ENCODE measurements around the gene AFDN. TPM values are rescaled to one million over a fixed set of nuclear protein-coding genes. Genes with fewer than 3 reads are reported as not detected.

The AFDN gene
- total RNA-seq, 1 donor from 2014 or later: 357 TPM

- Mint-ChIP-seq H3K27ac (no peak overlapping the region), H3K27me3 (ENCODE audit: insufficient read depth, low read depth) (peaks cover 2% of the 10 kb centered on the region), H3K4me1 (peaks cover 3% of the 10 kb centered on the region), H3K4me3 (no peak overlapping the region), H3K9me3 (peaks cover 41% of the 10 kb centered on the region), H3K36me3 (no peaks in the 10 kb centered on the region)
- no peak overlapping the region for H3K4me3 ChIP-seq
- no peaks in the 10 kb centered on the region for H3F3A ChIP-seq (ENCODE audit: low read depth)
- H2AFZ ChIP-seq (replicated peaks): no peak overlapping the region
- H3K4me1 ChIP-seq: peaks cover 5% of the 10 kb centered on the region
- no peaks in the 10 kb centered on the region for H3K27me3 ChIP-seq
- TF ChIP-seq CTCF (IDR thresholded peaks at IDR 0.05): no peak
- no peak for TF ChIP-seq EZH2 (IDR thresholded peaks at IDR 0.05)
- no peak for TF ChIP-seq EZH2phosphoT487 (IDR thresholded peaks at IDR 0.05)
- H3K9me3 ChIP-seq (ENCODE audit: low read depth): peaks cover 16% of the 10 kb centered on the region
- no peaks in the 10 kb centered on the region for H3K79me2 ChIP-seq (ENCODE audit: low read depth)
- no peaks in the 10 kb centered on the region for H4K20me1 ChIP-seq (ENCODE audit: low read depth)
- no peak for DNase-seq (ENCODE audit: low spot score)
- no peaks in the 10 kb centered on the region for H3K36me3 ChIP-seq
- H3K9ac ChIP-seq: no peak overlapping the region
- no peak overlapping the region for H3K27ac ChIP-seq
- H3K4me2 ChIP-seq: no peak overlapping the region
Measured at GRCh38 chr6:168013250-168013915, 186.7 kb downstream of the AFDN start.

GRCh38 chr6:168014428-168014827 is 187.7 kb downstream of the AFDN start:
- Mint-ChIP-seq H3K4me3 (no peak overlapping the region), H3K4me1 (peaks cover 3% of the 10 kb centered on the region), H3K27ac (no peak overlapping the region), H3K9me3 (peaks cover 39% of the 10 kb centered on the region), H3K36me3 (no peaks in the 10 kb centered on the region), H3K27me3 (ENCODE audit: insufficient read depth, low read depth) (peaks cover 2% of the 10 kb centered on the region)
- no peaks in the 10 kb centered on the region for H4K20me1 ChIP-seq (ENCODE audit: low read depth)
- H3K36me3 ChIP-seq: no peaks in the 10 kb centered on the region
- H3K9me3 ChIP-seq (ENCODE audit: low read depth): peaks cover 11% of the 10 kb centered on the region
- TF ChIP-seq EZH2 (IDR thresholded peaks at IDR 0.05) (no peak), CTCF (IDR thresholded peaks at IDR 0.05) (no peak), EZH2phosphoT487 (IDR thresholded peaks at IDR 0.05) (no peak)
- H3F3A ChIP-seq (ENCODE audit: low read depth): no peaks in the 10 kb centered on the region
- H3K4me1 ChIP-seq: peaks cover 5% of the 10 kb centered on the region
- H3K79me2 ChIP-seq (ENCODE audit: low read depth): no peaks in the 10 kb centered on the region
- H3K4me3 ChIP-seq: no peak overlapping the region
- no peak overlapping the region for H3K9ac ChIP-seq
- no peak overlapping the region for H3K27ac ChIP-seq
- H2AFZ ChIP-seq (replicated peaks): no peak overlapping the region
- H3K4me2 ChIP-seq: no peak overlapping the region
- no peaks in the 10 kb centered on the region for H3K27me3 ChIP-seq
- DNase-seq (ENCODE audit: low spot score): no peak

- H3K27me3 ChIP-seq: no peaks in the 10 kb centered on the region
Measured at GRCh38 chr6:168015009-168015408, 188.3 kb downstream of the AFDN start.

More at GRCh38 chr6:168015009-168015408, 188.3 kb downstream of the AFDN start:
- H3K27me3 Mint-ChIP-seq (ENCODE audit: insufficient read depth, low read depth): peaks cover 2% of the 10 kb centered on the region
- Histone ChIP-seq H3K27ac (no peak overlapping the region), H2AFZ (replicated peaks) (no peak overlapping the region), H3K9ac (no peak overlapping the region), H4K20me1 (ENCODE audit: low read depth) (no peaks in the 10 kb centered on the region), H3K4me2 (no peak overlapping the region), H3K36me3 (no peaks in the 10 kb centered on the region), H3K9me3 (ENCODE audit: low read depth) (peaks cover 11% of the 10 kb centered on the region), H3K4me1 (peaks cover 5% of the 10 kb centered on the region), H3K4me3 (no peak overlapping the region), H3F3A (ENCODE audit: low read depth) (no peaks in the 10 kb centered on the region), H3K79me2 (ENCODE audit: low read depth) (no peaks in the 10 kb centered on the region)
- no peaks in the 10 kb centered on the region for H3K36me3 Mint-ChIP-seq
- H3K4me1 Mint-ChIP-seq: peaks cover 3% of the 10 kb centered on the region
- DNase-seq (ENCODE audit: low spot score): no peak
- H3K4me3 Mint-ChIP-seq: no peak overlapping the region
- TF ChIP-seq EZH2phosphoT487 (IDR thresholded peaks at IDR 0.05) (no peak), CTCF (IDR thresholded peaks at IDR 0.05) (no peak), EZH2 (IDR thresholded peaks at IDR 0.05) (no peak)
- H3K27ac Mint-ChIP-seq: no peak overlapping the region
- H3K9me3 Mint-ChIP-seq: peaks cover 36% of the 10 kb centered on the region

Data from neural progenitor cell (in vitro differentiated cells).